Omental fat pad (tissue), 4 donors: ENCODE data around the gene SV2B. TPM values are rescaled to one million over a fixed set of nuclear protein-coding genes. Genes with fewer than 3 reads are reported as not detected.
"Not testable (repeated sequence)": the region's sequence is repeated elsewhere in the genome, so short reads cannot be mapped to it uniquely, and the experiment has no call there.

Experiments
- ATAC-seq: fragments of 150-250 bp; one replicate; pipeline ENCODE4 v1.9.1; 2016; ENCODE audit warnings: mild to moderate bottlenecking, moderate library complexity; ENCODE audit not compliant: low FRiP score
- DNase-seq: peaks from one replicate; pipeline ENCODE4 v3.0.0-alpha.2; 2019; ENCODE audit warnings: low spot score
- CTCF ChIP-seq, 3 donors: fragments of 450-650 bp; IDR thresholded peaks; one replicate each; pipeline ENCODE4 v1.5.1; 2016 to 2017; ENCODE audit warnings: antibody characterized with exemption in 3 of 3, mild to moderate bottlenecking in 3 of 3, moderate library complexity in 2 of 3
- total RNA-seq, 4 donors: library from RNA; depleted of rRNA; stranded (reverse); fragments of >200 nt; gene quantifications; one replicate each; pipeline ENCODE4 v1.1.0, GENCODE V29; 2016

SV2B gene
- total RNA-seq, 4 donors from 2014 or later: 1.3 to 9.6 (median 4.2) TPM

DNA sequence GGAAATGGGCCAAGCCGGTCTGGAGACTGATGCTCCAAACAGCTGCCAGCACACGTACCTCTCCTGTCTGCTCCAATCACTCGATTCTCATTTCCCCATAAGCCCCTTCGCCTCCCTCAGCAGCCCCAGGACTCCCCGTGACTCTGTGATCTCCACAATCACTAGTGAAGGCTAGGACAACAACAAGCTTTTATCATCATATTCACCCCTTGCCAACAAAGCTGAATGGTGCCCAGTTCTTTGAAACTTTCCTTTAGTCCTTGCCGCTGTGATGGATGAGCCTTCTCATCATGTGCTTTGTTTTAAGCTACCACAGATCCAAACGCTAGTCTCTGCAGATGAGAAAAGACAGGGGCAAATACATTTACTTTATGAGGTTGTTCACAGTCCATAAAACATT lies 242.0 kb downstream of the SV2B start:
- no peak for ATAC-seq
- TF ChIP-seq CTCF (IDR thresholded peaks at IDR 0.05): no peak
- DNase-seq: no peak

DNA sequence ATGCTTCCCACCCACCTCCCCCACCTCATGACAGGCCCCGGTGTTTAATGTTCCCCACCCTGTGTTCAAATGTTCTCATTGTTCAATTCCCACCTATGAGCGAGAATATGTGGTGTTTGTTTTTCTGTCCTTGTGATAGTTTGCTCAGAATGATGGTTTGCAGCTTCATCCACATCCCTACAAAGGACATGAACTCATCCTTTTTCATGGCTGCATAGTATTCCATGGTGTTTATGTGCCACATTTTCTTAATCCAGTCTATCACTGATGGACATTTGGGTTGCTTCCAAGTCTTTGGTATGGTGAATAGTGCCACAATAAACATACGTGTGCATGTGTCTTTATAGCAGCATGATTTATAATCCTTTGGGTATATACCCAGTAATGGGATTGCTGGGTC lies 244.9 kb downstream of the SV2B start:
- not testable (repeated sequence) for ATAC-seq, DNase-seq

- DNase-seq (no peak), ATAC-seq (no peak)
- TF ChIP-seq CTCF (IDR thresholded peaks at IDR 0.05): no peak
Measured at GRCh38 chr15:91345736-91346135, 245.7 kb downstream of the SV2B start.

- DNase-seq (no peak), ATAC-seq (no peak)
- no peak for TF ChIP-seq CTCF (IDR thresholded peaks at IDR 0.05)
Measured at GRCh38 chr15:91346259-91346658, 246.2 kb downstream of the SV2B start.

DNA sequence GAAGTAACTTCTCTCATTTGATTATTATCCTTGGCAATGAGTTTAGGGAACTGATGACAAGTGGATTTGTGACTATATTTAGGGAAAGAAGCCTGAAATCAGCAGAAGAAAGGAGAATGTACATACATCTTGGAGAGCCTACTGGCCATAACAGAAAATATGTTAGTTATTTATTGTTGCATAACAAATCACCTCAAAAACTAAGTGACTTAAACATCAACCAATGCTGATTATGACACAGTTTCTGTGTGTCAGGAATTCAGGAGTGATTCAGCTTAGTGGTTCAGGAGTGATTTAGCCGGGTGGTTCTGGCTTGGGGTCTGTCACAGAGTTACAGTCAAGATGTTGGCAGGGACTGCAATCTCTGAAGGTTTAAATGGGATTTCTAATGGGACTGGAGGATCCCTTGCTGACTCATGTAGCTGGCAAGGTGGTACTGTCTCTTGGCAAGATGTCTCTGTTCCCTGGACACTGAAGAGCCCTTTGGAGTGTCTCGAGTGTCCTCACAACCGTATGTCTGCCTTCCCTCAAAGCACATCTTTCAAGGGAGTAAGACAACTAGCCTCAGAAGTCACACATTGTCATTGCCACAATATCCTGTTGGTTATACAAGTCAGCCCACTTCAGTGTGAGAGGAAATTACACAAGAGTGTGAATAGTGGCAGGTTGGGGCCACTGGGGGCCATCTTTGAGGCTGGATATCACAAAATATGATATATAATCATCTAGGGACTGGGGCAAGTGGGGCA lies 248.9 kb downstream of the SV2B start:
- ATAC-seq: no peak
- TF ChIP-seq CTCF (IDR thresholded peaks at IDR 0.05): no peak
- no peak for DNase-seq

Other genes starting within 250 kb of the SV2B start
- gene FURIN, start 231.7 kb upstream of the SV2B start, total RNA-seq: 100 to 1,000 TPM in 2 of 4 donors, 10 to 100 TPM in 2; 58.7 to 121 (median 92.3) TPM
- 100 to 1,000 TPM in 1 of 4 donors, 10 to 100 TPM in 3; 57.0 to 146 (median 77.2) TPM for gene FES, start 215.8 kb upstream of the SV2B start, total RNA-seq
- 10 to 100 TPM; 32.9 to 90.3 (median 66.4) TPM for gene MAN2A2, start 197.0 kb upstream of the SV2B start, total RNA-seq
- 10 to 100 TPM; 11.2 to 27.3 (median 18.0) TPM for gene HDDC3, start 167.7 kb upstream of the SV2B start, total RNA-seq
- gene UNC45A, start 165.0 kb upstream of the SV2B start, total RNA-seq: 10 to 100 TPM; 40.8 to 61.5 (median 48.8) TPM
- gene RCCD1, start 145.4 kb upstream of the SV2B start, total RNA-seq: 1 to 10 TPM; 2.6 to 6.6 (median 5.0) TPM
- 10 to 100 TPM in 2 of 4 donors, 1 to 10 TPM in 2; 3.5 to 26.2 (median 11.9) TPM for gene PRC1, start 105.7 kb upstream of the SV2B start, total RNA-seq
- gene VPS33B, start 77.7 kb upstream of the SV2B start, total RNA-seq: 10 to 100 TPM in 1 of 4 donors, 1 to 10 TPM in 3; 4.7 to 12.4 (median 8.0) TPM